Stimulated activated CD4-positive, alpha-beta T cell treated with anti-CD3 and anti-CD28 coated beads, TNF-alpha, amount 100 ng/mL, for 1 hour (primary cell): ENCODE data around the gene TLE5.
A peak's percentile ranks its signal among the peaks of the same experiment; 100 is the strongest.
"Not testable (repeated sequence)": the region's sequence is repeated elsewhere in the genome, so short reads cannot be mapped to it uniquely, and the experiment has no call there.

ENCODE experiments used
- DNase-seq, 3 donors: peaks; one replicate each; pipeline ENCODE4 v3.0.0-alpha.2; 2020; ENCODE audit warnings: low read depth in 3 of 3, low spot score in 1 of 3

The TLE5 gene

DNA sequence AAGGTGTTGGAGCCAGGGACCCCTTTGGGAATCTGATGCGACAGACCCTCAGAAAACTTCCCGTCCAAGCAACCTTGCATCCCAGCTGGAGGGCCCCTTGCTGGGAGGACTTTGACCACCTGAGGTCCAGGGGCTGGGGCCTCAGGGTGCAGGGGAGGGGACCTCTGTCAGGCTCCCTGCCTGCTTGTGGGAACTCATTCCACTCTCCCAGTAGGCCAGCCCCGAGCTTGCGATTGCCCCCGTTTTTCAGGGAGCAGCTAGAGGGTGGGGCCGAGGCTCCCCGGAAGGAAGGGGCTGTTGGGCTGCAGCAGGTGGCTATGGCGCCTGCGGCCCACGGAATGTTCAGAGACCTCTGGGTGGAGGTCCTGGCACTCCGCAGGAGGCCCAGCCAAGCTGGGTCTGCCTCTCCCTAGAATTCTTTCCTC, 34.6 kb upstream of the TLE5 start:
- no peak for DNase-seq

DNA sequence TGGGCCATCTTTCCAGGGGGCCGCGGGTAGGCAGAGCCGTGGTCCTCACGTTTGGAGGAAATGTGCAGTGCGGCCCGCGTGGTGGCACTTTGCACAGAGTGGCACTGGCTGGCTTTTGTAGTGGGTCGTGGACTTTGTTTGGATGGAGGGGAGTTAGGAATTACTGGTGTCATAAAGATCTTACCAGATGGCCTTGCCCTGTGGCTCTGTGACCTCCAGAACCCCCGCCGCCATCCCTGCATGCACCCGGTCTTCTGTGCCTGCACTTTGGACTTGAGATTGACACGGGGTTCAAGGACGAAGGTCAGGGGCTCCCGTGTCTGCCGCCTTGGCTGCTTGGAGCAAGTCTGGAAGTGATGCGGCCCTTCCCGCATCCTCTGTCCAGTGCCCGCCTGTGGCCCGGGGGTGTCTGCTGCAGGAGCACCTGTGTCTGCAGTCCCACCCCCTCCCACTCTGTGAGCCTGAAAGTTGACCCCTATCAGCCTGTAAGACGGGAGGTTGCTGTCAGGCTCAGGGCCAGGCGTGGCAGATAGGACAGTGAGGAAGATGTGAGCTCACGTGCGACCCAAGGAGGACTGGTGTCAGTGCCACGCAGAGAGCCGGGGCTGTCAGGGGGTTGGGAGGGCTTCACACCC, 34.1 kb upstream of the TLE5 start:
- no peak for DNase-seq

GRCh38 chr19:3095441-3096191, 33.3 kb upstream of the TLE5 start:
- DNase-seq, result peak in 1 of 3 donors; percentile 22

- DNase-seq, result no peak
These were observed 32.5 kb upstream of the TLE5 start for GRCh38 chr19:3094601-3095440.

DNA sequence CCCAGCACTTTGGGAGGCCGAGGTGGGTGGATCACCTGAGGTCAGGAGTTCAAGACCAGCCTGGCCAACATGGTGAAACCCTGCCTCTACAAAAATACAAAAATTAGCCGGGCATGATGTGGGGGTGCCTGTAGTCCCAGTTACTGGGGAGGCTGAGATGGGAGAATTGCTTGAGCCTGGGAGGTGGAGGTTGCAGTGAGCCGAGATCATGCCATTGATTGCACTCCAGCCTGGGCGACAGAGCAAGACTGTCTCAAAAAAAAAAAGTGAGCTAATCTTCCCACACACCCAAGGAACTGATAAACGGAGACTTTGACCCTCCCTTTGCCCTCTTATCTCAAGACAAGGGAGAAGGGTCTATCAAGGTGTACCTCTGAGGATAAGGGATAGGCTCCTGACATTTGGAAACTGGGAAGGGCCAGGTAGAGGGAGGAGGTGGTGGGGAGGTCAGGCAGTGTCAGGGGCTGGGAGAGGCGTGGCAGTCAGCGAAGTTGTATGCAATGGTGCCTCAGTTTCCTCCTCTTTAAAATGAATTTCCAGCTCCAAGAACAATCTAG, 27.1 kb upstream of the TLE5 start:
- DNase-seq, result not testable (repeated sequence)

- DNase-seq, result no peak
These were observed 25.5 kb upstream of the TLE5 start for GRCh38 chr19:3087769-3088168.

GRCh38 chr19:3084943-3085342, 22.6 kb upstream of the TLE5 start:
- DNase-seq, result no peak

- no peak for DNase-seq
These were observed 21.7 kb upstream of the TLE5 start for GRCh38 chr19:3083964-3084363.

- DNase-seq, result no peak
These were observed 20.0 kb upstream of the TLE5 start for GRCh38 chr19:3082331-3082730.

DNA sequence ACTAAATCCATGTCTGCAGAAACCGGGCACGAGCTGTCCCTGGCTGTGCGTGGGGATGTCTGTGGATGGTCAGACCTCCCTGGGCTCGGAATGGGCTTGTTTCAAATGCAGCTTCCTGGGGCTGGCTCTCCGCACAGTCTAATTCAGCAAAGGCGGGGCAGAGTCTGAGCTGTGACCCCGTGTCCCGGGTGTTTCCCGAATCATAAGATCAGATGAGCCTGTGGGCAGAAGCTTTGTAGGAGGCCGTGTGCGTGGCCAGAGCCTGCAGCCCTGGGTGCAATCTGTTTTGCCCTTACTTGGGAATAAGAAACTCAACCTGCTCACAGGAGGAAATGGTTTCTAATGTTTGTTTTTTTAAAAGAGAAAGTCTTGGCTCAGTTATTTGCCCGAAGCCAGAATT, 18.0 kb upstream of the TLE5 start:
- DNase-seq, result no peak

GRCh38 chr19:3079578-3079977, 17.3 kb upstream of the TLE5 start:
- no peak for DNase-seq

- peak in 2 of 3 donors; percentile 68 to 86 for DNase-seq
These were observed 13.5 kb upstream of the TLE5 start for GRCh38 chr19:3075605-3076431.

- no peak for DNase-seq
These were observed 11.8 kb upstream of the TLE5 start for GRCh38 chr19:3073931-3074595.

GRCh38 chr19:3073159-3073563, 10.9 kb upstream of the TLE5 start:
- DNase-seq, result no peak

DNA sequence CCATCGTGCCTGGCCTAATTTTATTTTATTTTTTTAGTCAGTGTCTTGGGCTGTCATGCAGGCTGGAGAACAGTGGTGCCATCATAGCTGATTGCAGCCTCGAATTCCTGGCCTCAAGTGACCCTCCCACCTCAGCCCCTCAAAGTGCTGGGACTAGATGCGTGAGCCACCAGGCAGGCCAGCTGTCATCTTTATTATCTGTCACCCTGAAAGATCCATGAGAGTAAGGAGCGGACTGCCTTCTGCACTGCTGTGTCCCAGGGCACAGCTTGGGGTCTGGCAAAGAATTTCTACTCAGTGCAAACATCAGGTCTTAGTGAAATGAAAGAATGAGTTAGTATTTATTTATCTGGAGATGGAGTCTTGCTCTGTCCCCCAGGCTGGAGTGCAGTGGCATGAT, 9.5 kb upstream of the TLE5 start:
- DNase-seq, result no peak

- no peak for DNase-seq
These were observed 5.8 kb upstream of the TLE5 start for GRCh38 chr19:3068071-3068470.

GRCh38 chr19:3067563-3067962, 5.3 kb upstream of the TLE5 start:
- no peak for DNase-seq

GRCh38 chr19:3066482-3067049, 4.3 kb upstream of the TLE5 start:
- DNase-seq, result no peak

DNA sequence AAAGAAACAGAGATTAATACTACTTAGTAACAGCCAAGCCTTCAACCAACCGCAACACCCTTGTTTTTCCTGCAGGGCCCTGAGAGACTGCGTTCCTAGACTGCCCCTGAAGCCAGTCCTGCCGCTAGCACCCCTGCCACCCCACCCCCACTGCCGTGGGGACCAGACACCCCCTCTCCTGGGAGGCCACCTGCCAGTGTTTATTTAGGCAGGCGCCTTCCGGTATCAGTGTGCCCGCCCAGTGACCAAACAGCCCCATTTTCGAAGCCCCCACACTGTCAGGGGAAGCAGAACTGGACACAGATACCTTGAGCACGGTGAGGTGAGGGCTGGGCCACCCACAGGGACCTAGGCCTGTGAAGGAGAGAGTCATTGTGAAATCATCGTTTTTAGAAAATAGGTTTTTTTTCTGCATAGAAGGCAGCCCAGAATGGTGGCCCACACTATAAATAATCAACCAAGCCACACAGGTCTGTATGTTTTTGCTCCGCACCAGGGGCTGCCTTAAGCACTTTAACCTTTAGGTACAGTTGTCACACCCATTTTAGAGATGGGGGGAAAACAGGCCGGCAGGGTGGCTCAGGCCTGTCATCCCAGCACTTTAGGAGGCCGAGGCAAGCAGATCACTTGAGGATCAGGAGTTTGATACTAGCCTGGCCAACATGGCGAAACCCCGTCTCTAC, 3.5 kb upstream of the TLE5 start:
- no peak for DNase-seq

- DNase-seq, result no peak
These were observed 1.7 kb upstream of the TLE5 start for GRCh38 chr19:3064011-3064330.
